GM21526 (cell line): Measurements from ENCODE around the gene RAP1GDS1.
A peak's percentile ranks its signal among the peaks of the same experiment; 100 is the strongest.
"Not testable (repeated sequence)": the region's sequence is repeated elsewhere in the genome, so short reads cannot be mapped to it uniquely, and the experiment has no call there.

Experiments used
- ATAC-seq: cut with Tn5 transposase; IDR thresholded peaks from one replicate; pipeline ENCODE4 v1.9.1; 2021; ENCODE audit warnings: moderate library complexity; ENCODE audit not compliant: unreplicated experiment, low FRiP score

Gene RAP1GDS1

GRCh38 chr4:98285676-98286075 is 24.5 kb downstream of the RAP1GDS1 start:
- ATAC-seq, result no peak

- ATAC-seq, result no peak
These were observed 26.1 kb downstream of the RAP1GDS1 start for GRCh38 chr4:98287328-98287727.

- peak; percentile 23 for ATAC-seq
These were observed 27.5 kb downstream of the RAP1GDS1 start for GRCh38 chr4:98288671-98289070.

GRCh38 chr4:98289375-98289774 is 28.2 kb downstream of the RAP1GDS1 start:
- peak; percentile 64 for ATAC-seq

- ATAC-seq, result no peak
These were observed 29.3 kb downstream of the RAP1GDS1 start for GRCh38 chr4:98290511-98290910.

GRCh38 chr4:98293104-98293887 is 32.1 kb downstream of the RAP1GDS1 start:
- ATAC-seq, result no peak

- no peak for ATAC-seq
These were observed 36.8 kb downstream of the RAP1GDS1 start for GRCh38 chr4:98298022-98298421.

GRCh38 chr4:98300706-98301105 is 39.5 kb downstream of the RAP1GDS1 start:
- no peak for ATAC-seq

- ATAC-seq, result no peak
These were observed 44.4 kb downstream of the RAP1GDS1 start for GRCh38 chr4:98305576-98305975.

GRCh38 chr4:98310867-98311266 is 49.7 kb downstream of the RAP1GDS1 start:
- no peak for ATAC-seq

- no peak for ATAC-seq
These were observed 50.5 kb downstream of the RAP1GDS1 start for GRCh38 chr4:98311656-98312055.

- no peak for ATAC-seq
These were observed 53.8 kb downstream of the RAP1GDS1 start for GRCh38 chr4:98314791-98315565.

GRCh38 chr4:98318521-98318920 is 57.3 kb downstream of the RAP1GDS1 start:
- ATAC-seq, result no peak

- no peak for ATAC-seq
These were observed 57.8 kb downstream of the RAP1GDS1 start for GRCh38 chr4:98319021-98319420.

- no peak for ATAC-seq
These were observed 65.0 kb downstream of the RAP1GDS1 start for GRCh38 chr4:98326168-98326567.

- ATAC-seq, result no peak
These were observed 66.5 kb downstream of the RAP1GDS1 start for GRCh38 chr4:98327694-98328093.

GRCh38 chr4:98329879-98330640 is 68.9 kb downstream of the RAP1GDS1 start:
- ATAC-seq, result not testable (repeated sequence)

- ATAC-seq, result no peak
These were observed 70.8 kb downstream of the RAP1GDS1 start for GRCh38 chr4:98332017-98332416.

GRCh38 chr4:98334461-98334860 is 73.3 kb downstream of the RAP1GDS1 start:
- no peak for ATAC-seq

GRCh38 chr4:98338761-98339438 is 77.7 kb downstream of the RAP1GDS1 start:
- ATAC-seq, result no peak
